Fibroblast of skin of abdomen (primary cell): Measurements from ENCODE around the gene IL5RA.

ENCODE experiments used
- DNase-seq: peaks from one replicate; pipeline ENCODE4 v3.0.0-alpha.2; 2013

IL5RA gene

DNA sequence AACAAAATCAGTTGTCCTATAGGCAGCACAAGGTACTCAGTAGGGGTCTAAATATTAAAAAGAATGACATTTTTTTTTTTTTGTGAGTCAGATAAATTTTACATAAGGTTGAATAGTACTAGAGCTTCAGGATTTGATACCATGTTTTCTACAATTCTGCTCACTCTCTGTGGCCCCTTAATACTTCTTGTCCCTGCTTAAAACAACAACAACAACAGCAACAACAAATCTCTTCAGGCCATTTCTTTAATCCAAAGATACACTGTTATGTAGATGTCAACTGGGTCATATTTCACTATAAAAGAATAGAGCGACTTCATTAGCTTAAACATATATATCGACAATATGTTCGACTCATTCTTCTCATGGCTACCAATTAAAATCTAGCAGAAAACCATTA, 3.0 kb downstream of the IL5RA start:
- DNase-seq = no peak

DNA sequence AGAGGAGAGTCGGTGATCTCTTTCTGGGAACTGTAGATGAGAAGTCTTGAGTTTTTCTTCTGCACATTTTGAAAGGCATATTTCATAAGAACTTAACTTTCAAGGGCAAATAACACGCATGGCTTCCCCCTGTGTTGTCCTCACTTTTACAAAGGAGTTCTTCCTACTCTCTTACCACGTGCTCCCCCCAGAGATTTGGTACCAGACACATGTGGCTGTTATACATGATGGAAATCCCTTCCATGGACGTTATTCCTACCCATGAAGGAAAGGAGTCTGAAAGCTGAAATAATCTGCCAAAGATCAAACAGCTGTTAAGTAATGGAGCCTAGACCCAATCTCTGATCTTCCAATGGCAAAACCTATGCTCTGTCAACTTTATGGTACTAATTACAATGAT, 4.4 kb downstream of the IL5RA start:
- DNase-seq = no peak

DNA sequence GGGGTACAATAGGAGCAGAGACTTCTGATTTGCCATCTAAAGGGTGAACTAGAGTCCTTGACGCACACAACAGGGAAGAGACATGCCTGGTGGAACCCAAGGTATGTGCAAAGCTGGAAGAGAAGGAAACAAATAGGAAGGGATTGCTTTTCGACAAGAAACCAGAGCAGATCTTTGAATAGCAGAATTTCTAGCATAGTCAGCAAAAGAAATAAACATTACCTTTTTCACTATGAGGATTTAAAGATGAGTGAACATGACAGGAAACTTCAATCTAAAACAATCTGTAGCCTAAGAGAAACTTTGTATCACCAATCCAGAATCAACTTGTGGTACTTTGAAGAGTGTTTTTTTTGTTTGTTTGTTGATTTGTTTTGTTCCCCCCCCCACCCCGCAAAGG, 4.9 kb downstream of the IL5RA start:
- no peak for DNase-seq

DNA sequence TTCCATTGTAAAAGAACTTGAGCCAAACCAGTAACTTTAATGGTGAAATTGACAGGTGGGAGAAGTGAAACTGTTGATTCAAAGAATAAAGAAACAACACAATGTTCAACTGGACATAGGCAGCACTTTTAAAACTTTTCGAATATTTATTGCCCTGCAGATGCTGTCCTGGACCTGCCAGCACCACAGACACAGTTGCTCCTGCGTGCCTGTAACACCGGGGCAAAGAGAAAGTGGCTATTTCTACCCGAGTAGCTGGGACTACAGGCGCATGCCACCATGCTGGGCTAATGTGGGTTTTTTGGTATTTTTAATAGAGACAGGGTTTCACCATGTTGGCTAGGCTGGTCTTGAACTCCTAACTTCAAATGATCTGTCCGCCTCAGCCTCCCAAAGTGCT, 7.4 kb downstream of the IL5RA start:
- no peak for DNase-seq

DNA sequence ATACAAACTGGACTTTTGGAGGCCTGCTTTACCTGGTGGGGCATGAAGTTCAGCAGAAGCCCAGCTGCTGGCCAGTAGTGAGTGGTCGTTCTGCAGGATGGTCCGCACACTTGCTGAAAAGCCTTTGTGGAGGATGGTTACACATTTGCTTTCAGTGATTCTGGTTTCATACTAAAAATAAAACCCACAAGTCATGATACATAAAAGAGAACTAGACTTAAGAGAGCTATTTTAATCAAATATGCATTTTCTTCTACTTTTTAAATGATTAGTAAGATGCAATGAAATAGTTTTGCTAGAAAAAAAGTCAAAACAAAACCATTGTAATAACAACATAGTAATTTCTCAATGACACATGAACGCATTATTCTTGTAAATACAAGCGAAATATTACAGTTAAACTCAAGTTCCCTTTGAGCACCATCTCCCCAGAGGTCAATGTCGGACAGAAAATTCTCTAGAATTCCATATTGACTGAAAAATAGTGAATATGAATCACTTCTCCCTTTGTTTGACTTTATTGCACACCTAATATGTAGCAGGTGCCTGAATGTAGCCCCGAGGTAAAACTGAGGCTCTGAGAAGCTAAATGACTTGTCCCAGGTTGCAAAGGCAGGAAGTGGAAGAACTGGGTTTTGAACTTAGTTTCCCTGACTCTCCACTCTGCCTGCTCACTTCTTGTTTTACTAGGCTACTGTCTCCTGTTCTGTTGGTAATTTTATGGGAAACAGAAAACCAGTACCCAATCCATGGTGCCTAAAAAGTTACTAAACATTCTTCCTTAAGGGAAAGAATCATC, 8.3 kb downstream of the IL5RA start:
- no peak for DNase-seq

DNA sequence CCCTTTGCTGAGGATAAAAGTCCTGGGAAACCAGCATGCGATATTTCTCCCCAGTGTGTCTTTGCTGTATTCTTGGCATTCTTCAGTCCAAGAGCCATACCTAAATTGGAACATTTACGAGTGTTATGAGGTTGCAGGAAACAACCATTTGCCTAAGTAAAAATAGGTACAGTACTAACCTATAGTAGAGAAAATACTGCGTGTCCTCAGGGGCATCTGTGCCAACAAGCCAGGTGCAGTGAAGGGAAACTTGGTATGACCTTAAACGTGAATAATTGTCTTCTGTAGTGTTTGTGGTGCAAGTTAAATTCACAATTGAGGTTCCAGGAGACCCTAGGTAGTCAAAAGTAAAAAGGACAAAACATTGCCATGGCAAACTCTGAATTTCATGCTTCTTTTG, 12.2 kb downstream of the IL5RA start:
- DNase-seq = no peak

DNA sequence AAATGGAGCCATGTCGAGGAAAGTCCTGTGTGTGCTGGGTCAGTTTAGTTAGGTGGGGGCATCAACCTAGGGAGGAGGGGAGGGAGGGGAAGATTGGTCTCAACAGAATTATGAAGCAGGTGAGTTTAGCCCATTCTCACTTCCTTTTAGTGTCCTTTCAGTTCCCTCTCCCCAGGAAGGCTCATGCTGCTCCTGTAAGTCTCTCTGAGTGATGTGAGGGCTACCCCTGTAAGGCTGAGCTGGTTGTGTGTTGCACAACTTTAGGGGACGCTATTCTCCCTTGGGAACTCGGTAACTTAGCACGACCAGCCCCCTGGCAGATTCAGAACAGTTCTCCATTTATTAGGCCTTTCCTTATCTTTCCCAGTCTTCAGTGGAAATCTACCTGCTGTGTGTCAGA, 21.2 kb downstream of the IL5RA start:
- no peak for DNase-seq

DNA sequence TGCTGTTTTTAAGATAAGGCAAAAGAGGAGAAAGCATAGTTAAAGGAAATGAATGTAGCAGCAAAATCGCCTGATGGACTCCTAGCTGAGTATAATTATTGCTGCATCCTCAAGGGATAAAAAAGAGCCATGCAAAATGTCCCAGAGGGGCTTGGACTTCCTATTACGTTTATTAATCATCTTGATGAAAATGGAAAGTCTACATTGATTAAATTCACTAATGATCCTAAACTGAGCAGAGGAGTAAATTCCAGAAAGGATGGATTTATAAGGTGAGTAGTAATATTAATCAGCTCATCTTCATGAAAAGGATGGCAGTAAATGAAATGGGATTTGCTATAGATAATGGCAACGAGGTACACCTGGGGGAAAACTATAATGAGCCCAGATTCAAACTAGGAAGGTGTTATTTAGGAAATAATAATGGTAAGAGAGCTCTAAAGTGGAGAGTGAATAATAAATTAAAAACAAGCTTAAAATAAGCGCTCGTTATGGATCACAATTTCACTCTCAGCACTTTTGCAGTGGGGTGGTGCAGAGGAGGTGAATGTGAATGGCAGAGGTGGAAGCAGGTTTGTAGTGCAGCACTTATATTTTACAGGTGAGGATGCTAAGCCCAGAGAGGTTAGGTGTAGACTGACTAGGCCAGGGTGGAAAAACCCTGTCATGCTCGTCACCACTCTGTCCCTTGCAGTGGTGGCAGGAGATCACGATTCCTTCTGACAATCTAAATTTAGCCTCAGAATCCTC, 22.3 kb downstream of the IL5RA start:
- no peak for DNase-seq

DNA sequence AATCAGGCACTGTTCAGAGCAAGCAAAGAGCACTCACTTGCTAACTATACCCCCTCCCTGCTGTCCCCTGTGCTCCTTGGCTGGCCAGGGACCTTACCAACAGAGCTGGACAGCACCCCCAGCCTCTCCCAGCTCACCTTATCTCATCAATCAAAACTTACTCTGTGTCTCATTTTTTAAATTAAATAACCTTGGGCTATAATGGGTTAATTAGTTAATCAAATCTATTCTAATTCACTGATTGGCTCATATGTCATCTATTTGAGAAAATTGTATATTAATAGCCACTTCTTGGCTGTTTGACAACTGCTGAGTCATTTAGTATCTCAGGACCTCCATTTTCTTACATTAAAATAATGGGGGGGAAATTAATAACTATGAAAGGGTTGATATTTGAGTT, 22.9 kb downstream of the IL5RA start:
- no peak for DNase-seq

DNA sequence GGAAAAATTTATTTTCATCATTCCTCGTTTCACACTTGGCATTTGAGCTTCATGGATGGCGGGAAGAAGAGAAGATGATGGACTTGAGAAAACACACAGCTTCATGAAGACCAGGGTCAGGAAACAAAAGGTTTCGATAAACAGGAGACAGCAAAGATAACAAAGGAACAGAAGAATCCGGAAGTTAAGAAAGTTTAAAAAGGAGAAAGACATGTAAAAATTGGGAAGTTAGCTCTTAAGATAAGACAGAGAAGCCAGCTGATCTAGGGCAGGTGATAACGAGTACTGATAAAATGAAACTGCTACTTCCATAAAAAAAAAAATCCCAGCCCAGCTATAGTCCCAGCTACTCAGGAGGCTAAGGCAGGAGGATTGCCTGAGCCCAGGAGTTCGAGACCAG, 23.9 kb downstream of the IL5RA start:
- no peak for DNase-seq

DNA sequence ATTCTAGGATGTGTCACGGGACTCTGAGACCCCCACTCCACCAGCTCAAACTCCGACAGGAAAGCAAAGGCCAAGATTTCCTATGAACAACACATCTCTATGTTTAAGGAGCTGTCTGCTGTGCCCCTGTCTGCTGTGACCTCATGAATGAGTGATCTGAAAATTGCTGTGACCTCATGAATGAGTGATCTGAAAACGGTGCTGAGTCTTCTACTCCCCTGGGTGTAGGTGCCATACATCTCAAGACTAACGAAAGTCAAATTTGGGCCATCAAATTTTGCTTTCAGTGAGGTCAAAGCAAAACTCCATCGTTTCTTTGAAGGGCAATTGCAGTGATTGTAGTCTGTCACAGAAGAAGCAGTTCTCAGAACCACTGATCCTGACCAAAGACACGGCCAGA, 24.4 kb downstream of the IL5RA start:
- DNase-seq = no peak

DNA sequence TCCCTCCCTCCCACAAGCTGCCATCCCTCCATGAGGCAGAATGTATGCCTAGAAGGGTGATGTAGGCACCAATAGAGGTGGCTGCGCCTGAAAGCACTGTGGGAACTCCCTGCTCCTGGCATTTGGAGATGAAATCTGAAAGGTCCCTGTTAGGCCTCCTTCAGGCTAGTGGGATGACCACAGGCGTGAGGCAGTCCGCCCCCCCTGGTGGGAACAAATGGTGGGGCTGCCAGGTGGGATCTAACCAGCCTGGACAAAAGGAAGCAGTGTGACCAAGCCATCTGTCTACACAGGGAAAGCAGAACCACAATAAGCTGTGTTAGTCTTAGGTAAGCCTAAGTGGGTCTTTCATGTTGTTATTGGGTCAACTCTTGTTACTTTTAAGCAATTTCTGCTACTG, 25.3 kb downstream of the IL5RA start:
- DNase-seq = no peak

DNA sequence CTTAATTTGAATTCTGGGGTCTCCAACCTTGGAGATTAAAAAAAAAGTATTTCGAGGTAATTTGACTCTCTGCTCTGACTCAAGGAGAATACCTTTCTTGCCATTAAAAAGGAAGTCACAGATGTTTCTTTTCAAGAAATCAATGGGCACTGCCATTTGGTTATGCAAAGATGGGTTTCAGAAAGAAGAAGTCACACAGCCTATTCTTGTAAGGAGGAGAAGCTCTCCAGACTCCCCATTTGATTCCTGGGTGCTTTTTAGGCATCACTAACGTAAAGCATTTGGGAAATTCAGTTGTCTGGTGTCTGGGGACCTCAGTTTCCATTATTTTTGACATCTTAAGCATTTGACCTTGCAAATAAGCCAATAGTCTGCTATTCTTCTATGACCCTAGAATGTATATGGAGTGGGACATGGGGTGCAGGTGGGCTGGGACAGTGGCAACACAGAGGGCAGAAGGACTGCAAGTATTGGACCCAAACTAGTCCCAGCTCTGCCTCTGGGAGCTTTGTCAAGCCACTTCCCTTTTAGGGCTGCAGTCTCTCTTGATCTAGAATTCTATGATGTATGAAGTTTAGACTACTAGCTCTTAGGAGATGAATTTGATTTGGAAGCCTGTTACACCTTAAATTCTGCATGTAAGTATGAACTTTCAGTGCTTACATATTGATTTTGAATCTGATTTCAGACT, 27.8 kb downstream of the IL5RA start:
- no peak for DNase-seq

DNA sequence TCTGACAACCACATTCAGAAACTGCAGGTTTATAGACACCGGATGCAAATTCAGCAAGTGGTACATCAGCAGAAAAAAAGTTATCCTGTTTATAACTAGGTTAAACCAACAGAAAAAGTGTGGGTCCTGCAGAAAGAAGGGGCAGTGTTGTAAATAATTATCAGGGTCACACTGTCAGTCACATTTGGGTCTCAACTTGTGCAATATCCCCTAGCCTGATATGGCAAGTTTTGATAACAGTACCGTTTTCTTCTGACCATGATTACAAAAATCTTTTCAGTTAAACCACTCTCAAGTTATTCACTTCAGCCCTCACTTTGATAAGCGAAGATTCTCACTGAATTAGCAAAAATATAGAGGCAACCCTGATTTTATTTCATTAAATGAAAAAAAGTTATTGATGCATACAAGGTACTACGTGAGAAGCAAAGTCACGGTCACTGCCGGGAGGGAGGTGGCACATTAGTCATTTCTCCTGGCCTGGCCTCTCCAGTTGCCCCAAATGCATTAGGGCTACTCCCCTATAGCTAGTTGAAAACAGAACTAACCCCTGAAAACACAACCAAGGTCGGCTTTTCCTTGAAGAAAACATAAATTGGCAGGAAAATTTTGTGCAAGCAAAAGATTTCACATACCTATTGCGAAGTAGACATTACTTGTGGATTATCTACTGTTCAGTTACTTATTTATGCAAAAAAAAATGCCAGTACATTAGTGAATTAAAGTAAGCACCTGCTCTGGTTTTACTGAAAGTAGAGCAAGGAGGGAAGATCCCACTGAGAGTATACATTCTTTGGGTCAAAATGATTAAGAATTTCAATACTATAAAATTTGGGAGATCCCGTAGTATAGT, 28.6 kb downstream of the IL5RA start:
- no peak for DNase-seq

DNA sequence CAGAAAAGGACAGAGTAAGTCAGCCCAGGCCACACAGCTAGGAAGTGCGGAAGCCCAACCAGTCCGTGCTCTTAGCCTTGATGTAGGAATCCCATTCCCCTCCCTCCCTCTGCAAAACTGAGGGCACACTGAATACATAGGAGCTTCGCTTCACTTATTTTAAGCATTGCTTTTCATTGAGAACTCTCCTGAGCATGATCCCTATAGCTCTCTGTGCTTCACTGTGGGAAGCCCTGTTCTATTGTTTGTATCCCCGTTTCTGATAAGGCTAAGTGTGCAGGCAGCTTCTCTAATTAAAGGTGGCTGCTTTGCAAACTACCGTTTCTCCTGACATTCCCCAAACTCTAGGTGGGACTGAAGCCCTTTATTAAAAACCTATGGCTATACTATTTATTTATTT, 29.9 kb downstream of the IL5RA start:
- no peak for DNase-seq

DNA sequence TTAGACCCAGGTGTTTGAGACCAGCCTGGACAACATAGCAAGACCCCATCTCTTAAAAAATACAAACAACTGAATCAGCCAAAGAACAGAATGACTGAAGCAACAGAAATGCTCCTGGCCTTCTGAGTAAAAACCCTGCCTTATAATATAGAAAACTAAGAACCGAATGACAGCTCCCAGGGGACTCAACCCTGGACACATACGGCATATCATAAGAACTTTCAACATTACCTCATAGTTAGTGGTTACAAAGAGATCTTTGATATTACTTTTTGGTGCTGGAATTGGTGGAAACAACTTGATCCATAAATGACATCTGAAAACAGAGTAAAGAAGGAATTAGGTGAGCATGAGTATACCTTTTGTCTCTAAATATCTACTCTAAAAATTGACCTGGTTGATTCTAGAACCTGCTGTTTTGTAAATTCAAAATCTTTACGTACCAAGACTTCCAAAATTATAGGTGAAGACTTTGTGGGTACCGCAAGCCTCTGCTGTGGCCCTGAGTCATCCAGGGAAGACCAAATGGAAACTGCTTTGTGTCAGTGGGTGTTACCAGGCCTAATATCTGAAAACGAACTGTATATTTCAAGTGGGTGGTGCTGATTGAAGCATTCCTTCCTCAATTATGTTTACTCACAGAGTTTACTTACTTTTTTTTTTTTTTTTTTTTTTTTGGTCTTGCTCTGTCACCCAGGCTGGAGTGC, 35.5 kb downstream of the IL5RA start:
- no peak for DNase-seq

DNA sequence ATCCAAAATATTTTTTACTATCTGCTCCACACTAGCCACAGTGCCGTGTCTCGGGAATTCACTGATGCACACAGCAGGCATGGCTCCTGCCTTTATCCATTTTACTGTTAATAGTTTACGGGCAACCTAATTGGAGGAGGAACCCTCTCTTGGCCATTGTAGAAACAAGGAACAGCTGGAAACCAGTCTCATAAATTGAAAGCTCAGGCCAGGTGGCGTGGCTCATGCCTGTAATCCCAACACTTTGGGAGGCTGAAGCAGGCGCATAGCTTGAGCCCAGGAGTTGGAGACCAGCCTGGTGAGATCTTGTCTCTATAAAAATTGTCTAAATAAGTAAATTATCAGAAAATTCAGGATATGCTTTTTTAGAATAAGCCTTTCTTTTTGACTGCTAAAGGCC, 39.0 kb downstream of the IL5RA start:
- DNase-seq = no peak

DNA sequence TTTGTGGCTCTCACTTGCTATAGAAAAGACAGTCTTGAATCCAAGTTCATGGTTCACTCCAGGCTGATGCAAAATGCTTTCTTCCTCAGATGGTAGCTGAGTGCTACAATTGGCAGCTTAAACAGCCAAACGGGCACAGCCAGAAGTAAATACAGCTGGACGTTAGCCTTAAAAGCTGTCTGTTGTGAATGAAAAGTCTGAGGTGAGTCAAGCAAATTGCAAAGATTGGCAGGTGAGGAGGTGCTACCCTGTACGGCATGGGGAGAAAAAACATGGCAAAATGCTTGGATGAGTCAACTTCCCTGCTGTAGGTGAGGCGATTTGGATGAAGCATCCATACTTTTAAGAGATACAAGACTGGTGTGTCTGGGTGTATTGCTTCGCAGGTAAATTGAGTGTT, 40.5 kb downstream of the IL5RA start:
- no peak for DNase-seq

DNA sequence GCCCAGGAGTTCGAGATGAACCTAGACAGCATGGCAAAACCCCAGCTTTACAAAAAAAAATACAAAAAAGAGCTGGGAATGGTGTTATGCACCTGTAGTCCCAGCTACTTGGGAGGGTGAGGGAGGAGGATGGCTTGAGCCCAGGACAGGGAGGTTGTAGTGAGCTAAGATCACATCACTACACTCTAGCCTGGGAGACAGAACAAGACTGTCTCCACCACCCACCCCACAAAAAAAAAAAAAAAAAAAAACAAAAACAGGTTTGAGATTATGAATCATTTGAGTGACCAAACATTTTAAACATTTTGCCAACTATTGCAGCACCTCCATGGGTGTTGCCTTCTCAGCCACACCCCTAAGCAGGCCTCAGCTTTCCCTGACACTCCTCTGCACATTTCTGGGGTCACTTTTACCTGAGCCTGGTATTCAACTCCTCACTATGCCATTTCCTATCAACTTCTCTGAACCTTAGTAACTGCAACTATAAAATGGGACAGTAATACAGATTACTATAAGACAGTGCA, 41.8 kb downstream of the IL5RA start:
- no peak for DNase-seq

DNA sequence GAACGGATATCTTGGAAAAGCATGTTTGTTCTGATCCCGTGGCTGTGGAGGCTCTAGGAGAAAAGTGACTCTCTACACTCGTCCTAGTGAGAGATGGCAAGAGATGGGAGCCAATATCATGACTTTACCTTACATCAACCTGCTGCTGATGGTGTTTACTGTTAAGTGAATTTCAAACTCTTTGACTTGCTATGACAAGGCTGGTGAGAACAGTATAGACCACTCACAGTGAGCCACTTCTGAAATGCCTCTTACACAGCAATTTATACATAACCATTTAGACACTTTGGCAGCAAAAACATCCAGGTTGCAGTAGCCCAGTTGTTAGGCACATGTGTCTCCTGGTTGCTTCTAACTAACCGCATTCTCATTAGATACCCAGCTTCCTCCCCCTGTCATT, 43.3 kb downstream of the IL5RA start:
- no peak for DNase-seq

DNA sequence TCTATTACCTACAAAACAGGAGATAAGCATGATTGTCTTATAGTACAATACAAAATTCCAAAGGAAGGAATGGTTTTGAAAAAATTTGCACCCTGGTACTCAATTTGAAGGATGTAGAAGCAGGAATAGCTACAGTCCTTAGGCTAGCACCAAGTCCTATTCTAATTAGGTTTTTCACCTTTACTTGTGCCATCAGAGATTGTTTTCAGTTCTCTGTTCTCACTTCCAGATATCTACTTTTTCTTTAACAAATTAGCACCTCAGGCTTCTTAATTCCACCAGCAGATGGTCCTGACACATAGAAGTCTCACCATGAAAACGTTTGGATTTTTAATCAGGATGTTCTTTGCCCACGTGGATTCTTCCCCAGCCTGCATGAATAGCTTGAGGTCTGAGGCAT, 43.8 kb downstream of the IL5RA start:
- no peak for DNase-seq

DNA sequence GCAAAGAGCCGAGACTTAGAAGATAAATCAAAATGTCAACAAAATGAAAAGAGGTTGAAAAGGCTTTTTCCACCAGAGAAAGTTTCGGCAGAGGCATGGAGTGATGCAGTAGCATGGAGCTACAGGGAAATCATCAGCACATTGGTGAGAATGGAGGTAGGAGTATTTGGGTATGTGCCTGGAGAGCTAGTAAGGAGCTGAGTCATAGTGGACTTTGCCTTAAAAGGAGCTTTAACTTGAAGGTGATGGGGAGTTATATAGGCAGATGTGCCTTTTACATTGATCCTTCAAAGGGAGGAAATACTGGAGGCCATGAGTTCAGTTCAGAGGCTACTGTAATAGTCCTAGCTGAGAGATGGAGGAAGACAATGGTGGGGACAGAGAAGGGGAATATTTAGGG, 44.3 kb downstream of the IL5RA start:
- peak; percentile 71 for DNase-seq
